Measurements from ENCODE around the gene CDKN2B-AS1.

The CDKN2B-AS1 gene

GRCh38 chr9:21968331-21969010 lies 26.1 kb upstream of the CDKN2B-AS1 start:
- H3K4me1 ChIP-seq (ENCODE audit: control insufficient read depth, insufficient read depth, low read length), result peaks cover 5% of the 10 kb centered on the region; the same call in 1 of the 2 replicates
- H3K9me3 ChIP-seq (ENCODE audit: control insufficient read depth, insufficient read depth, low read length), result no peaks in the 10 kb centered on the region
- H3K27me3 ChIP-seq (ENCODE audit: control insufficient read depth, insufficient read depth, low read length), result peaks cover 81% of the 10 kb centered on the region
- no peaks in the 10 kb centered on the region for H3K36me3 ChIP-seq (ENCODE audit: control insufficient read depth, insufficient read depth, low read length)
- H3K27ac ChIP-seq (ENCODE audit: low read length), result no peak overlapping the region
- no CpG with 5 or more reads among the region's 41 CpGs for WGBS (ENCODE audit: insufficient coverage, insufficient read length)
- DNase-seq (ENCODE audit: low read depth, low spot score), result no peak
- no peak overlapping the region for H3K4me3 ChIP-seq (ENCODE audit: low read length)

DNA sequence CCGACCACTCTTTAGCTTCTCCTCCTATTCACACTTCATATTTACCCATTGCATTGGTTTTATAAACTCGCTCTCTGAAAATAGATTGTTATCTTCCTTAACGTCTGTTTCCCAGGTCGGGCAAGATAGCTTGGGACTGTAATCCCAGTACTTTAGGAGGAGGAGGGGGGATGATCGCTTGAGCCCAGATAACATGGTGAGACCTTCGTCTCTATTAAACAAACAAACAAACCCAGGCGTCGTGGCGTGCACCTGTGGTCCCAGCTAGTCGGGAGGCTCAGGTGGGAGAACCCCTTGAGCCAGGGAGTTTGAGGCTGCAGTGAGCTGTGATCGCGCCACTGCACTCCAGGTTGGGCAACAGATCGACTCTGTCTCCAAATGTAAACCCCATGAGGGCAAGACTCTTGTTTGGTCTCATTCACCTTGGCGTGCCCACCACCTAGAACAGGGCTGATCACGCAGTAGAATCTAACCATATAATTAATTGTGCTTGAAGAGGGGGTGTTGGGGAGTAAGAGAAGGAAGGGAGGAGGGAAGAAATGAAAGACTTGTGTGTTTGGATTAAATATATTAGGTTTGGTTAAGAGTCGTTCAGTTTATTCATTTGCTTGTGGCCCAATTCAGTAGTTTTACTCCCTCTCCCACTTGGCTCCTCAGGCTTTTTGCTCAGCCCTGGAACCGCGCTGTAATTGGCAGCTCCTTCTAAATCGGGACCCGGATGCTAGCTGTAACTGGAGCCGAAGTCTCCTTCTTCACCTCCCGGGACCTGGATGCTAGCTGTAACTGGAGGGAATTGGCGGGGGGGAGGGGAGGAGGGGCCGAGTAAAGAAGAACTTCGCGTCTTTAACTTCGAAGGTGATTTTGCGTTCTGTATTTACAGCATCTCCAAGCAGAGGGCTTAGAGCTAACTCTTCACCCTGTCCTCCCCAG lies 25.3 kb upstream of the CDKN2B-AS1 start:
- no peaks in the 10 kb centered on the region for H3K9me3 ChIP-seq (ENCODE audit: control insufficient read depth, insufficient read depth, low read length)
- peaks cover 82% of the 10 kb centered on the region for H3K27me3 ChIP-seq (ENCODE audit: control insufficient read depth, insufficient read depth, low read length)
- H3K4me1 ChIP-seq (ENCODE audit: control insufficient read depth, insufficient read depth, low read length), result peaks cover 5% of the 10 kb centered on the region; the same call in 1 of the 2 replicates
- no peaks in the 10 kb centered on the region for H3K36me3 ChIP-seq (ENCODE audit: control insufficient read depth, insufficient read depth, low read length)
- no peak for DNase-seq (ENCODE audit: low read depth, low spot score)
- H3K27ac ChIP-seq (ENCODE audit: low read length), result no peak overlapping the region
- WGBS (ENCODE audit: insufficient coverage, insufficient read length), result 100% methylated on average over 1 of the region's 28 CpGs
- no peak overlapping the region for H3K4me3 ChIP-seq (ENCODE audit: low read length)

DNA sequence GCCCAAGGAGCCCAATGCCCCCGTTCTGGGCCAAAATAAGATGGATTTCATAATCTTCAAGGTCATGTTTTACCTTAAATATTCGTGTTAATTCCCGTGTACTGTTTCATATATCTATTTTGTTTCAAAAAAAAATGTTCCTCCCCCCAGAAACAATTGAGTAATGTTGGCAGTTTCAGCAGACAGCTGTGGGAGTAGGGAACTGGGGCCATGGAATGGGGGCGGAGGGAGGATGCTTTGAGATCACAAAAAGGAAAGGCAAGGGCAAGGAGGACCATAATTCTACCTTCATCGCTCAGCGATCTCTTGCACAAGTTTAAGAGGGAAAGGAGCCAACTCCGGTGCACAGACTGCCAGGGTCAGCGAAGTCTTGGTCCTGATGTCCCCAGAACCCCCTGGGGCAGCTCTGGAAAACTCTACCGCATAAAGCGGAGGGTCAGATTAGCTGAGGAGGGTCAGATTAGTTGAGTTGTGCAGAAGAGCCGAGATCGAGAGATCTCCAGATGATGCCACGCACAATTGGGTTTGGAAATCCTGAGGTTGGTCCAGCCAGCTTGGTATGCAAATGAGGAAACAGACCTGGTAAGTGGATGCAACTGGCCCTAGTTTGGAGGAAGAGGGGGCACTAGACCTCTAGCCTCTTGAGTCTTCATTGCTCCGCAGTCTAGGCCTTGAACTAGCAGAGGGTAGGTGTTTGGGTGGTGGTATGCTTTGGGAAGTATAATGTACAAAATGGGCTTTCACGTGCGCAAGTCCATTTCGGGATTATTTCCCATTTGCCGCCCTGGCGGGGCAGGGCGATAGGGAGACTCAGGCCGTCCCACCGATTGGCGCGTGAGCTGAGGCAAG lies 24.4 kb upstream of the CDKN2B-AS1 start:
- H3K36me3 ChIP-seq (ENCODE audit: control insufficient read depth, insufficient read depth, low read length), result no peaks in the 10 kb centered on the region
- H3K27ac ChIP-seq (ENCODE audit: low read length), result no peak overlapping the region
- WGBS (ENCODE audit: insufficient coverage, insufficient read length), result no CpG with 5 or more reads among the region's 24 CpGs
- DNase-seq (ENCODE audit: low read depth, low spot score), result no peak
- H3K27me3 ChIP-seq (ENCODE audit: control insufficient read depth, insufficient read depth, low read length), result peaks cover 75% of the 10 kb centered on the region
- no peak overlapping the region for H3K4me3 ChIP-seq (ENCODE audit: low read length)
- H3K4me1 ChIP-seq (ENCODE audit: control insufficient read depth, insufficient read depth, low read length), result peaks cover 5% of the 10 kb centered on the region; the same call in 1 of the 2 replicates
- no peaks in the 10 kb centered on the region for H3K9me3 ChIP-seq (ENCODE audit: control insufficient read depth, insufficient read depth, low read length)

DNA sequence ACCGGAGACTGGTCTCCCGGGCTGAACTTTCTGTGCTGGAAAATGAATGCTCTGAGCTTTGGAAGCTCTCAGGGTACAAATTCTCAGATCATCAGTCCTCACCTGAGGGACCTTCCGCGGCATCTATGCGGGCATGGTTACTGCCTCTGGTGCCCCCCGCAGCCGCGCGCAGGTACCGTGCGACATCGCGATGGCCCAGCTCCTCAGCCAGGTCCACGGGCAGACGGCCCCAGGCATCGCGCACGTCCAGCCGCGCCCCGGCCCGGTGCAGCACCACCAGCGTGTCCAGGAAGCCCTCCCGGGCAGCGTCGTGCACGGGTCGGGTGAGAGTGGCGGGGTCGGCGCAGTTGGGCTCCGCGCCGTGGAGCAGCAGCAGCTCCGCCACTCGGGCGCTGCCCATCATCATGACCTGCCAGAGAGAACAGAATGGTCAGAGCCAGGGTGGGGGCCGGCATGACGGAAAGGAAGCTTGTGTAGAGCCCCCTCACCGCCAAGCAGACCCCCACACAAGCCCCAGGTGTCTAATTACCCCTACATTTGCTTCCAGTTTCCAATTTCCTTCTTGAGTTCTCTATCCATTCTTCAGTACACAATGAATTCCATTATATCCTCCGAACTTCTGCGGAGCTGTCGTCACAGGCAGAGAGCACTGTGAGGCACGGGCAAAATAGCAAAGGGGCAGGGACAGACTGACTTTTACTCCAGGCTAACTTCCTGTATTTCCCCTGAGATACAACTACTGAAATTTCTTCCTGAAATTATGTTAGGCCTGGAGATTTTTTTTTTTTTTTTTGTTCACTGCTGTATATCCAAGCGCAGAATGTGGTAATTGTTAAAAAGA lies 23.6 kb upstream of the CDKN2B-AS1 start:
- Histone ChIP-seq H3K9me3 (ENCODE audit: control insufficient read depth, insufficient read depth, low read length) (no peaks in the 10 kb centered on the region), H3K4me1 (ENCODE audit: control insufficient read depth, insufficient read depth, low read length) (peaks cover 5% of the 10 kb centered on the region; the same call in 1 of the 2 replicates), H3K4me3 (ENCODE audit: low read length) (no peak overlapping the region; the same call in 1 of the 2 replicates), H3K27ac (ENCODE audit: low read length) (no peak overlapping the region), H3K36me3 (ENCODE audit: control insufficient read depth, insufficient read depth, low read length) (no peaks in the 10 kb centered on the region), H3K27me3 (ENCODE audit: control insufficient read depth, insufficient read depth, low read length) (peaks cover 73% of the 10 kb centered on the region)
- WGBS (ENCODE audit: insufficient coverage, insufficient read length), result no CpG with 5 or more reads among the region's 45 CpGs
- DNase-seq (ENCODE audit: low read depth, low spot score), result no peak

DNA sequence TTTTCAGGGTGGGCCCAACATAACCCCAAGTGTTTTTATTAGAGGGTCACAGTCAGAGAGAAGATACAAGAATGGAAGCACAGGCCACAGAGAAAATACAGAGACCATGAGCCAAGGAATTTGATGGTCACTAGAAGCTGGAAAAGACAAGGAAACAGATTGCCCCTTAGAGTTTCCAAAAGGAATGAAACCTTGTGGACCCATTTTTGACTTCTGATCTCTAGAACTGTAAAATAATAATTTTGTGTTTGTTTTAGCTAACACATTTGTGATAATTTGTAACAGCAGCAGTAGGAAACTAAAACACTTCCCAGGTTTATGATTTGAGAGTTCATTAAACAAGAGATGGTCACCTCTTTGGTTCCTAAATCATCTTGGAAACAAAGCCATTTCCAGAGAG lies 22.2 kb upstream of the CDKN2B-AS1 start:
- H3K27ac ChIP-seq (ENCODE audit: low read length), result no peak overlapping the region

DNA sequence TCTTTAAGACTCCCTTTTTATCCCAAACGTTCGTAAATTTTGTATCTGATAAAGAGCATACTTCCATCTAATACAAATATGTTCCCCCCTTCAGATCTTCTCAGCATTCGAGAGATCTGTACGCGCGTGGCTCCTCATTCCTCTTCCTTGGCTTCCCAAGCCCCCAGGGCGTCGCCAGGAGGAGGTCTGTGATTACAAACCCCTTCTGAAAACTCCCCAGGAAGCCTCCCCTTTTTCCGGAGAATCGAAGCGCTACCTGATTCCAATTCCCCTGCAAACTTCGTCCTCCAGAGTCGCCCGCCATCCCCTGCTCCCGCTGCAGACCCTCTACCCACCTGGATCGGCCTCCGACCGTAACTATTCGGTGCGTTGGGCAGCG lies 20.3 kb upstream of the CDKN2B-AS1 start:
- Histone ChIP-seq H3K4me1 (ENCODE audit: control insufficient read depth, insufficient read depth, low read length) (0 out of 2 replicates have a peak, but pooled peaks cover 2% of the 10 kb centered on the region), H3K27ac (ENCODE audit: low read length) (no peak overlapping the region), H3K4me3 (ENCODE audit: low read length) (peak overlapping the region; percentile 36; the same call in 1 of the 2 replicates), H3K27me3 (ENCODE audit: control insufficient read depth, insufficient read depth, low read length) (peaks cover 68% of the 10 kb centered on the region), H3K36me3 (ENCODE audit: control insufficient read depth, insufficient read depth, low read length) (no peaks in the 10 kb centered on the region), H3K9me3 (ENCODE audit: control insufficient read depth, insufficient read depth, low read length) (no peaks in the 10 kb centered on the region)
- no peak for DNase-seq (ENCODE audit: low read depth, low spot score)
- no CpG with 5 or more reads among the region's 21 CpGs for WGBS (ENCODE audit: insufficient coverage, insufficient read length)

More for the DNA sequence above, 22.2 kb upstream of the CDKN2B-AS1 start:
- H3K4me3 ChIP-seq (ENCODE audit: low read length), result no peak overlapping the region
- DNase-seq (ENCODE audit: low read depth, low spot score), result no peak
- peaks cover 5% of the 10 kb centered on the region; the same call in 1 of the 2 replicates for H3K4me1 ChIP-seq (ENCODE audit: control insufficient read depth, insufficient read depth, low read length)
- no peaks in the 10 kb centered on the region for H3K9me3 ChIP-seq (ENCODE audit: control insufficient read depth, insufficient read depth, low read length)
- no peaks in the 10 kb centered on the region for H3K36me3 ChIP-seq (ENCODE audit: control insufficient read depth, insufficient read depth, low read length)
- H3K27me3 ChIP-seq (ENCODE audit: control insufficient read depth, insufficient read depth, low read length), result peaks cover 73% of the 10 kb centered on the region

GRCh38 chr9:21974722-21975409 lies 19.7 kb upstream of the CDKN2B-AS1 start:
- Histone ChIP-seq H3K4me3 (ENCODE audit: low read length) (peak overlapping the region; percentile 36; the same call in 1 of the 2 replicates), H3K4me1 (ENCODE audit: control insufficient read depth, insufficient read depth, low read length) (0 out of 2 replicates have a peak, but pooled peaks cover 2% of the 10 kb centered on the region), H3K27me3 (ENCODE audit: control insufficient read depth, insufficient read depth, low read length) (peaks cover 68% of the 10 kb centered on the region), H3K9me3 (ENCODE audit: control insufficient read depth, insufficient read depth, low read length) (no peaks in the 10 kb centered on the region), H3K36me3 (ENCODE audit: control insufficient read depth, insufficient read depth, low read length) (no peaks in the 10 kb centered on the region), H3K27ac (ENCODE audit: low read length) (no peak overlapping the region)
- no peak for DNase-seq (ENCODE audit: low read depth, low spot score)
- no CpG with 5 or more reads among the region's 51 CpGs for WGBS (ENCODE audit: insufficient coverage, insufficient read length)

- H3K36me3 ChIP-seq (ENCODE audit: control insufficient read depth, insufficient read depth, low read length), result no peaks in the 10 kb centered on the region
- H3K27me3 ChIP-seq (ENCODE audit: control insufficient read depth, insufficient read depth, low read length), result peaks cover 57% of the 10 kb centered on the region
- no CpG with 5 or more reads among the region's 19 CpGs for WGBS (ENCODE audit: insufficient coverage, insufficient read length)
- no peak for DNase-seq (ENCODE audit: low read depth, low spot score)
- H3K27ac ChIP-seq (ENCODE audit: low read length), result no peak overlapping the region
- H3K4me3 ChIP-seq (ENCODE audit: low read length), result no peak overlapping the region
- no peaks in the 10 kb centered on the region for H3K4me1 ChIP-seq (ENCODE audit: control insufficient read depth, insufficient read depth, low read length)
- no peaks in the 10 kb centered on the region for H3K9me3 ChIP-seq (ENCODE audit: control insufficient read depth, insufficient read depth, low read length)
These were observed 18.2 kb upstream of the CDKN2B-AS1 start for GRCh38 chr9:21976334-21976875.

- H3K4me3 ChIP-seq (ENCODE audit: low read length), result no peak overlapping the region
- no peaks in the 10 kb centered on the region for H3K4me1 ChIP-seq (ENCODE audit: control insufficient read depth, insufficient read depth, low read length)
- no peaks in the 10 kb centered on the region for H3K9me3 ChIP-seq (ENCODE audit: control insufficient read depth, insufficient read depth, low read length)
- no peak for DNase-seq (ENCODE audit: low read depth, low spot score)
- H3K36me3 ChIP-seq (ENCODE audit: control insufficient read depth, insufficient read depth, low read length), result no peaks in the 10 kb centered on the region
- H3K27ac ChIP-seq (ENCODE audit: low read length), result no peak overlapping the region
- no CpG with 5 or more reads among the region's 1 CpG for WGBS (ENCODE audit: insufficient coverage, insufficient read length)
- H3K27me3 ChIP-seq (ENCODE audit: control insufficient read depth, insufficient read depth, low read length), result peaks cover 30% of the 10 kb centered on the region
These were observed 12.2 kb upstream of the CDKN2B-AS1 start for GRCh38 chr9:21982391-21982790.

Data from iPS DF 6.9 (cell line).